AG09319 (cell line): ENCODE data around the gene TSKU.
A peak's percentile ranks its signal among the peaks of the same experiment; 100 is the strongest.

Experiments
- DNase-seq: peaks from one replicate; pipeline ENCODE4 v3.0.0-alpha.2; 2010; ENCODE audit warnings: low read depth; ENCODE audit errors: extremely low read depth
- CTCF ChIP-seq: IDR thresholded peaks from 2 replicates; pipeline ENCODE4 v1.5.1; 2011; ENCODE audit warnings: low read depth, mild to moderate bottlenecking, inconsistent platforms, low read length, moderate library complexity

The TSKU gene

GRCh38 chr11:76761718-76762355, 21.3 kb upstream of the TSKU start:
- TF ChIP-seq CTCF: no peak
- DNase-seq: no peak

- DNase-seq: no peak
- TF ChIP-seq CTCF: no peak
Measured at GRCh38 chr11:76762356-76762752, 20.8 kb upstream of the TSKU start.

GRCh38 chr11:76762867-76763572, 20.1 kb upstream of the TSKU start:
- no peak for TF ChIP-seq CTCF
- no peak for DNase-seq

- TF ChIP-seq CTCF: no peak
- peak; percentile 58 for DNase-seq
Measured at GRCh38 chr11:76763573-76764346, 19.4 kb upstream of the TSKU start.

GRCh38 chr11:76764941-76765665, 18.1 kb upstream of the TSKU start:
- no peak for DNase-seq
- no peak for TF ChIP-seq CTCF

GRCh38 chr11:76765863-76766350, 17.2 kb upstream of the TSKU start:
- no peak for DNase-seq
- TF ChIP-seq CTCF: no peak
